Prostate gland (tissue), 2 donors: Measurements from ENCODE around the gene PRSS21. TPM values are rescaled to one million over a fixed set of nuclear protein-coding genes. Genes with fewer than 3 reads are reported as not detected.

ENCODE experiments used
- DNase-seq: peaks from one replicate; pipeline ENCODE4 v3.0.0-alpha.2; 2019; ENCODE audit warnings: low spot score
- H3K27ac ChIP-seq, 2 donors: fragments of 200-600 bp; sonication (generic); 2 replicates each; pipeline ENCODE4 v1.5.1; 2017 to 2019
- H3K27me3 ChIP-seq: fragments of 200-600 bp; sonication (generic); replicated peaks from 2 replicates; pipeline ENCODE4 v1.5.1; 2019; ENCODE audit not compliant: insufficient read depth
- H3K36me3 ChIP-seq, 2 donors: fragments of 200-600 bp; sonication (generic); 1 replicate in 1 of 2; 2 replicates in 1 of 2; pipeline versions ENCODE4 v1.5.1 to v1.8.1; 2017 to 2019
- H3K4me1 ChIP-seq: fragments of 200-600 bp; sonication (generic); replicated peaks from 2 replicates; pipeline ENCODE4 v1.5.1; 2019
- H3K4me3 ChIP-seq, 2 donors: fragments of 200-600 bp; sonication (generic); 2 replicates each; pipeline ENCODE4 v1.5.1; 2017 to 2019
- H3K9me3 ChIP-seq: fragments of 200-600 bp; sonication (generic); 2 replicates; pipeline ENCODE4 v1.5.1; 2017
- POLR2A ChIP-seq: fragments of 450-650 bp; IDR thresholded peaks from one replicate; pipeline ENCODE4 v1.6.1; 2016; ENCODE audit warnings: antibody characterized with exemption, mild to moderate bottlenecking
- POLR2AphosphoS5 ChIP-seq: sonication (generic); formaldehyde crosslinking; IDR thresholded peaks from one replicate; pipeline ENCODE4 v1.6.1; 2017; ENCODE audit warnings: antibody characterized with exemption
- WGBS: methylation state at CpG from one replicate; pipeline ENCODE4 v1.1.5; 2018; 5-methylcytosine and 5-hydroxymethylcytosine counted together
- intact Hi-C: fragments of 100-400 bp; cut with DNase I; formaldehyde crosslinking; loops from one replicate; pipeline ENCODE4 v1.14.2; 2022
- total RNA-seq, 2 donors: library from RNA; depleted of rRNA; stranded (reverse); fragments of >200 nt; gene quantifications; one replicate each; pipeline ENCODE4 v1.1.0, GENCODE V29; 2016
- TF ChIP-seq, protein P1 (sequence below), 4 experiments: fragments of 200-600 bp in 2 of 4; fragments of 450-650 bp in 2 of 4; sonication (generic) in 2 of 4; IDR thresholded peaks; 1 replicate in 3 of 4; 2 replicates in 1 of 4; pipeline ENCODE4 v1.5.1; 2016 to 2019; ENCODE audit warnings: antibody characterized with exemption in 4 of 4, mild to moderate bottlenecking in 2 of 4, moderate library complexity in 2 of 4

PRSS21 gene
- total RNA-seq, 2 donors from 2014 or later, result 33.5 to 50.6 TPM

DNA sequence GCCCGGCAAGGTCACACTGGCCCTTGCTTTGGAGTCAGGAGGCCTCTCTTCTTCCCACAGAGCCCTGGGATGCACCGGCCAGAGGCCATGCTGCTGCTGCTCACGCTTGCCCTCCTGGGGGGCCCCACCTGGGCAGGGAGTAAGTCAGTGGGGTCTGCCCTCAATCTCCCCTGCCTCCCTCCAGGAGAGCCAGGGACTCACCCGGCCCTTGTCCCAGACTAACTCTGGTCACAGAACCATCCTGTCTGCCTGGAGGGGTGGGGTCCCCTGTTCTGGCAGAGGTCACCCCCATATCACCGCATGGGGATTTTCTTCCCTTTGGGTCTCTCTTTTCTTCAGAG lies 13.3 kb downstream of the PRSS21 start:
- WGBS, result 73% methylated on average over 5 of the region's 5 CpGs
- Histone ChIP-seq H3K9me3 (no peaks in the 10 kb centered on the region), H3K36me3 (no peaks in the 10 kb centered on the region), H3K4me3 (peak overlapping the region; percentile 25 to 29), H3K27me3 (no peaks in the 10 kb centered on the region), H3K27ac (peak overlapping the region; percentile 84 to 92), H3K4me1 (peaks cover 6% of the 10 kb centered on the region)
- TF ChIP-seq POLR2A (no peak), POLR2AphosphoS5 (no peak)
- TF ChIP-seq, protein P1, sequence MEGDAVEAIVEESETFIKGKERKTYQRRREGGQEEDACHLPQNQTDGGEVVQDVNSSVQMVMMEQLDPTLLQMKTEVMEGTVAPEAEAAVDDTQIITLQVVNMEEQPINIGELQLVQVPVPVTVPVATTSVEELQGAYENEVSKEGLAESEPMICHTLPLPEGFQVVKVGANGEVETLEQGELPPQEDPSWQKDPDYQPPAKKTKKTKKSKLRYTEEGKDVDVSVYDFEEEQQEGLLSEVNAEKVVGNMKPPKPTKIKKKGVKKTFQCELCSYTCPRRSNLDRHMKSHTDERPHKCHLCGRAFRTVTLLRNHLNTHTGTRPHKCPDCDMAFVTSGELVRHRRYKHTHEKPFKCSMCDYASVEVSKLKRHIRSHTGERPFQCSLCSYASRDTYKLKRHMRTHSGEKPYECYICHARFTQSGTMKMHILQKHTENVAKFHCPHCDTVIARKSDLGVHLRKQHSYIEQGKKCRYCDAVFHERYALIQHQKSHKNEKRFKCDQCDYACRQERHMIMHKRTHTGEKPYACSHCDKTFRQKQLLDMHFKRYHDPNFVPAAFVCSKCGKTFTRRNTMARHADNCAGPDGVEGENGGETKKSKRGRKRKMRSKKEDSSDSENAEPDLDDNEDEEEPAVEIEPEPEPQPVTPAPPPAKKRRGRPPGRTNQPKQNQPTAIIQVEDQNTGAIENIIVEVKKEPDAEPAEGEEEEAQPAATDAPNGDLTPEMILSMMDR (IDR thresholded peaks at IDR 0.05), result no peak
- DNase-seq, result no peak
- intact Hi-C loops, result no loop called here

DNA sequence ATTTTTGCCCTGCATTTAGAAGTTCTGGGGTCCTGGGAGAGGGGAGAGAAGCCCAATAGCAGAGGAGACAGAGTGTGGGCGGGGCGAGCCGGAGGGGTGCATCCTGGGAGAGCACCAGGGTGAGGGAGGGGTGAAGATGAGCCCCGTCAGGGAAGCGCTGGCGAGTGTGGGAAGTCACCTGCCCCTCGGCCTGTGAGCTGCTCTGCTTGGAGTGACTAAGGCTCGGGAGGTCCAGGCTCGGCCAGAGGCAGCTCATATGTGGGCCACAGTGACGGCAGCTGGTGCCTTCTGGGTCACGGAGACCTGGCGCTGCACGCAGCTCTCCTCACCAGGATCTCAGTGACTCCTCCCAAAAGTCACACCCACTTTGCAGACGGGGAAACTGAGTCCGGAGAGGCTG lies 14.2 kb downstream of the PRSS21 start:
- no peaks in the 10 kb centered on the region for H3K27me3 ChIP-seq
- no peaks in the 10 kb centered on the region for H3K36me3 ChIP-seq
- no peak overlapping the region for H3K4me3 ChIP-seq
- 81% methylated on average over 15 of the region's 15 CpGs for WGBS
- intact Hi-C loops, result no loop called here
- peaks cover 6% of the 10 kb centered on the region for H3K4me1 ChIP-seq
- H3K27ac ChIP-seq, result peak overlapping the region; percentile 84 to 92
- H3K9me3 ChIP-seq, result no peaks in the 10 kb centered on the region
- TF ChIP-seq POLR2AphosphoS5 (no peak), POLR2A (no peak)
- TF ChIP-seq, protein P1 (IDR thresholded peaks at IDR 0.05), result no peak
- DNase-seq, result no peak

DNA sequence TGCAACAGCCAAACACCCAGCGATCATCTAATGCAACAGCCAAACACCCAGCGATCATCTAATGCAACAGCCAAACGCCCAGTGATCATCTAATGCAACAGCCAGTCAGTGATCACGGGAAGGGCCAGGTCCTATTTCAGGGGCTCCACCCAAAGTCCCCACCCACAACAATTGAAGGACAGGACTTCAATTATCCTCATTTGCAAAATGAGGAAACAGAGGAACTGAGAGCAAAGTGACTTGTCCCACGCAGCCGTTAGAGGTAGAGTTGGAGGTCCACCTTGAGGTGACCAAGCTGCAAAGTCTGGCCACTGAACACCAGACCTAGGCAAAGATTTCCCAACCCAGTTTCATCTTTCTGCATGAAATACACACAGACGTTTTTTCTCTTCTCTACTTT lies 16.7 kb downstream of the PRSS21 start:
- Histone ChIP-seq H3K9me3 (no peaks in the 10 kb centered on the region), H3K4me3 (no peak overlapping the region), H3K36me3 (no peaks in the 10 kb centered on the region), H3K27me3 (no peaks in the 10 kb centered on the region), H3K4me1 (peaks cover 6% of the 10 kb centered on the region), H3K27ac (no peak overlapping the region)
- TF ChIP-seq, protein P1 (IDR thresholded peaks at IDR 0.05), result no peak
- TF ChIP-seq POLR2A, result no peak
- no peak for TF ChIP-seq POLR2AphosphoS5
- intact Hi-C loops, result no loop called here
- 73% methylated on average over 7 of the region's 7 CpGs for WGBS
- no peak for DNase-seq

DNA sequence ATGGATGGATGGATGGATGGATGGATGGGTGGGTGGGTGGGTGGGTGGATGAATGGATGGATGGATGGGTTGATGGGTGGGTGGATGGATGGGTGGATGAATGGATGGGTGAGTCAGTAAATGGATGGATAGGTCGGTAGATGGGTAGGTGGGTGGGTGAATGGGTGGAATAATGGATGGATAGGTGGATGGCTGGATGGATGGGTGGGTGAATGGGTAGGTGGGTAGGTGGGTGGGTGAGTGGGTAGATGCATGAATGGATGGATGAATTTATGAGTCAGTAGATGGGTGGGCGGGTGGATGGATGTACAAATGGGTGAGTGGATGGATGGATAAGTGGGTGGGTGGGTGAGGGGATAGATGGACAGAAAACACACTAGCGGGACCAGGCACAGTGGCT lies 17.9 kb downstream of the PRSS21 start:
- 87% methylated on average over 3 of the region's 3 CpGs for WGBS
- Histone ChIP-seq H3K36me3 (no peaks in the 10 kb centered on the region), H3K4me3 (no peak overlapping the region), H3K27me3 (no peaks in the 10 kb centered on the region), H3K9me3 (no peaks in the 10 kb centered on the region), H3K4me1 (no peaks in the 10 kb centered on the region), H3K27ac (peak overlapping the region; percentile 46 to 65)
- no peak for DNase-seq
- intact Hi-C loops, result no loop called here
- TF ChIP-seq POLR2A (no peak), POLR2AphosphoS5 (no peak)
- TF ChIP-seq, protein P1 (IDR thresholded peaks at IDR 0.05), result no peak

DNA sequence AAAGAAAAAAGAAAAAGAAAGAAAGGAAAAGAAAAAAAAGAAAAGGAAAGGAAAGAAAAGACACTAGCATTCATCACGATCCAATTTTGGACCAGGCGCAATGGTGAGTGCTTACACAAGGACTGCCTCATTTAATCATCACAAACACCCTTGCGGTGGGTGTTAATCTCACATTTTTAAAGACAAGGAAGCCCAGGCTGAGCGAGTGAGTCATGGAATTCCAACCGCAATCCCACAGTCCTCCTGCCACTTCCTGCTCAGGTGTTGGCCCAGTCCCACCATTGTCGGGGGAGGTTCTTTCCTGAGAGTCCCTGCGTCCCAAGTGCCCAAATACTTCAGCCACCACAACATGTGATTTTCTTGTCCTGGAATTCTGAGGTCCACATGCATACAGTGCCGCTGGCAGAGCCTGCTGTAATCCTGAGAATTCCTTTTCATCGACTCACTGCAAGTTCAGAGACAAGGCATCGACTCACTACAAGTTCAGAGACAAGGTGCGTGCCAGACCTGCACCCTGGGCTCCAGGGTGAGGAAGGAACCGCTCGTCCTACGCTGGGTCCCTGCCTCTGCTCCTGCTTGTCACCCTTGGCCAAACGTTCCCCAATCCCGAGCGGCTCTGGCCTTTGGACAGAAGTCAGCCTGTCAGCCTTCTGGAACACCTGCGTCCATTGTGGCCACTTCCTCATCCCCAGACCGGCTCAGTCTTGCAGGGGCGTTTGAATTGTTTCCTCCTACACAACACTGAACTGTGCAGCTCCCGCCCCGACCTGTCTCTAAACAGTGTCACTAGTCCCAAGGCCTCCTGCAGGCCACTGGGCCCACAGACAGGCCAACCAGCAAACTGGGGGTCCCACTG lies 18.8 kb downstream of the PRSS21 start:
- intact Hi-C loops, result no loop called here
- Histone ChIP-seq H3K9me3 (no peaks in the 10 kb centered on the region), H3K36me3 (no peaks in the 10 kb centered on the region), H3K27me3 (no peaks in the 10 kb centered on the region), H3K27ac (peak overlapping the region; percentile 46 to 65), H3K4me1 (no peaks in the 10 kb centered on the region), H3K4me3 (no peak overlapping the region)
- TF ChIP-seq POLR2A, result no peak
- TF ChIP-seq, protein P1 (IDR thresholded peaks at IDR 0.05), result no peak
- TF ChIP-seq POLR2AphosphoS5, result peak; percentile 76
- WGBS, result 32% methylated on average over 22 of the region's 22 CpGs
- DNase-seq, result peak; percentile 74
